ENCODE data around the gene NFATC3. TPM values are rescaled to one million over a fixed set of nuclear protein-coding genes. Genes with fewer than 3 reads are reported as not detected.

Gene NFATC3
- total RNA-seq, 1 experiment from 2014 or later: 12.1 TPM

DNA sequence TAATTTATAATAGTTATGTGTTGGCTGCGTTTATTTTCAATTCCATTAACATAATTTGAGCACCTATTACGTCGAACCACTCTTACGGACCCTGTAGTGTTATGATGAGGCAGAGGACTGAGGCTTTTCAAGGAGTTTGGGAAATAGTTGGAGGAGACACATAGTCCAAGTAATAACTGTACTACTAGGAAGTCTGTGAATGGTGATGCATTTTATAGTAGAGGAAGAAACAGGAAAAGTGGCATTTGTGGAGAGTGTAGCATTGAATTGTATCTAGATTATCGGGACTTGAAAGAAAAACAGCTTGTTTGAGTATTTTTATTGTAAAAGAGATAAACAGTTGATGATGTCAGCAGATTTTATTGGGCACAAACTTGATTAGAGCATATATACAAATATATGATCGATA is 1.7 kb downstream of the NFATC3 start:
- Histone ChIP-seq H3F3A (ENCODE audit: low read length, unreplicated experiment) (no peaks in the 10 kb centered on the region), H2AFZ (ENCODE audit: low read length) (peak overlapping the region; percentile 92), H3K9me3 (ENCODE audit: low read length) (no peaks in the 10 kb centered on the region), H3K27me3 (ENCODE audit: low read length) (no peaks in the 10 kb centered on the region), H3K27ac (ENCODE audit: low read length) (no peak overlapping the region), H3K4me3 (ENCODE audit: low read length) (peak overlapping the region; percentile 89), H3K9me2 (replicated peaks; ENCODE audit: low read length) (no peaks in the 10 kb centered on the region), H3K4me1 (ENCODE audit: insufficient read depth, low read length) (0 out of 2 replicates have a peak, but pooled peaks cover 9% of the 10 kb centered on the region), H4K20me1 (ENCODE audit: low read length) (0 out of 2 replicates have a peak, but pooled peaks cover 8% of the 10 kb centered on the region), H3K9ac (ENCODE audit: low read length) (peak overlapping the region; percentile 76; the same call in 1 of the 2 replicates), H3K36me3 (ENCODE audit: low read depth, low read length) (no peaks in the 10 kb centered on the region), H3K4me2 (ENCODE audit: low read length) (peak overlapping the region; percentile 93), H3K79me2 (ENCODE audit: low read length) (peaks cover 61% of the 10 kb centered on the region)
- intact Hi-C loops (cut with micrococcal nuclease): loop anchor here (5.0 kb wide), 1 partner anchor 150 kb away; the partner anchor contains the start of gene ESRP2
- no TSS peak for BruUV-seq (replicated peaks)
- POLR2A ChIA-PET (ENCODE audit: unreplicated experiment): interaction anchor here (0.6 to 0.7 kb wide), 2 partner anchors 100 to 129 kb away, joined by 10 to 13 read pairs; no protein-coding TSS in a partner anchor
- 0 out of 2 replicates have a peak, but pooled peaks have one; percentile 12 for ATAC-seq
- CTCF ChIA-PET: no interaction called here
- TF ChIP-seq EZH2 (IDR thresholded peaks at IDR 0.05; ENCODE audit: low read length, unreplicated experiment) (no peak), EZH2phosphoT487 (IDR thresholded peaks at IDR 0.05; ENCODE audit: borderline replicate concordance, low read length) (no peak)
- TF ChIP-seq, protein P1, sequence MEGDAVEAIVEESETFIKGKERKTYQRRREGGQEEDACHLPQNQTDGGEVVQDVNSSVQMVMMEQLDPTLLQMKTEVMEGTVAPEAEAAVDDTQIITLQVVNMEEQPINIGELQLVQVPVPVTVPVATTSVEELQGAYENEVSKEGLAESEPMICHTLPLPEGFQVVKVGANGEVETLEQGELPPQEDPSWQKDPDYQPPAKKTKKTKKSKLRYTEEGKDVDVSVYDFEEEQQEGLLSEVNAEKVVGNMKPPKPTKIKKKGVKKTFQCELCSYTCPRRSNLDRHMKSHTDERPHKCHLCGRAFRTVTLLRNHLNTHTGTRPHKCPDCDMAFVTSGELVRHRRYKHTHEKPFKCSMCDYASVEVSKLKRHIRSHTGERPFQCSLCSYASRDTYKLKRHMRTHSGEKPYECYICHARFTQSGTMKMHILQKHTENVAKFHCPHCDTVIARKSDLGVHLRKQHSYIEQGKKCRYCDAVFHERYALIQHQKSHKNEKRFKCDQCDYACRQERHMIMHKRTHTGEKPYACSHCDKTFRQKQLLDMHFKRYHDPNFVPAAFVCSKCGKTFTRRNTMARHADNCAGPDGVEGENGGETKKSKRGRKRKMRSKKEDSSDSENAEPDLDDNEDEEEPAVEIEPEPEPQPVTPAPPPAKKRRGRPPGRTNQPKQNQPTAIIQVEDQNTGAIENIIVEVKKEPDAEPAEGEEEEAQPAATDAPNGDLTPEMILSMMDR (conservative IDR thresholded peaks at IDR 0.05; ENCODE audit: low read depth, low read length): no peak
- peak; percentile 12 for DNase-seq

DNA sequence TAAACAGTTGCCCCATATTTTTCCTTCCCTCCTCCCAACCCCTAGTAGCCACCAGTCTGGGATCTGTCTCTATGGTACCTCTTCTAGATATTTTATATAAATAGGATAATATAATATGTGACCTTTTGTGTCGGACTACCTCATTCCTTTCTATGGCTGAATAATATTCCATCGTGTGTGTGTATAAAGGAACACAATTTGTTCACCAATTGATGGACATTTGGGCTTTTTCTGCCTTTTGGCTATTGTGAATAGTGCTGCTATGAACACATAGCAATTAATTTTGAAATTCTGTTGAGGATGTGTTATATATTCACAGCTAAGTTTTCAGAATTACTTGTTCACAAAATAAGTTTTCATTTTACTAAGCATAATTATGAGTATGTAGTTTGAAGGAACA is 2.5 kb downstream of the NFATC3 start:
- H3K27me3 ChIP-seq (ENCODE audit: low read length): no peaks in the 10 kb centered on the region
- no peaks in the 10 kb centered on the region for H3K9me2 ChIP-seq (replicated peaks; ENCODE audit: low read length)
- no peaks in the 10 kb centered on the region for H3K9me3 ChIP-seq (ENCODE audit: low read length)
- no peak overlapping the region for H3K27ac ChIP-seq (ENCODE audit: low read length)
- no peak for ATAC-seq
- intact Hi-C loops (cut with micrococcal nuclease): loop anchor here (5.0 kb wide), 1 partner anchor 150 kb away; the partner anchor contains the start of gene ESRP2
- BruUV-seq (replicated peaks): no TSS peak
- 0 out of 2 replicates have a peak, but pooled peaks cover 8% of the 10 kb centered on the region for H4K20me1 ChIP-seq (ENCODE audit: low read length)
- peak overlapping the region; percentile 93 for H3K4me2 ChIP-seq (ENCODE audit: low read length)
- ChIA-PET CTCF (no interaction called here), POLR2A (ENCODE audit: unreplicated experiment) (no interaction called here)
- H2AFZ ChIP-seq (ENCODE audit: low read length): no peak overlapping the region
- peak overlapping the region; percentile 89 for H3K4me3 ChIP-seq (ENCODE audit: low read length)
- H3K4me1 ChIP-seq (ENCODE audit: insufficient read depth, low read length): 0 out of 2 replicates have a peak, but pooled peaks cover 9% of the 10 kb centered on the region
- TF ChIP-seq, protein P1 (conservative IDR thresholded peaks at IDR 0.05; ENCODE audit: low read depth, low read length): no peak
- TF ChIP-seq EZH2 (IDR thresholded peaks at IDR 0.05; ENCODE audit: low read length, unreplicated experiment) (no peak), EZH2phosphoT487 (IDR thresholded peaks at IDR 0.05; ENCODE audit: borderline replicate concordance, low read length) (no peak)
- H3F3A ChIP-seq (ENCODE audit: low read length, unreplicated experiment): no peaks in the 10 kb centered on the region
- no peak overlapping the region for H3K9ac ChIP-seq (ENCODE audit: low read length)
- DNase-seq: no peak
- H3K36me3 ChIP-seq (ENCODE audit: low read depth, low read length): no peaks in the 10 kb centered on the region
- peaks cover 68% of the 10 kb centered on the region for H3K79me2 ChIP-seq (ENCODE audit: low read length)

Data from PC-3 (cell line).